ENCODE data around the gene HOXD9.

Gene HOXD9

GRCh38 chr2:176156301-176156806, 33.8 kb downstream of the HOXD9 start:
- Histone ChIP-seq H4K20me1 (ENCODE audit: insufficient read depth, low read length, poor library complexity, severe bottlenecking) (no peaks in the 10 kb centered on the region), H3K4me1 (ENCODE audit: insufficient read depth, low read length, poor library complexity, severe bottlenecking) (no peaks in the 10 kb centered on the region), H3K27me3 (ENCODE audit: insufficient read depth, low read length, poor library complexity, severe bottlenecking) (no peaks in the 10 kb centered on the region), H3K4me2 (ENCODE audit: low read depth, low read length, poor library complexity, severe bottlenecking) (no peak overlapping the region), H3K9ac (ENCODE audit: low read depth, low read length, poor library complexity, severe bottlenecking) (no peak overlapping the region), H3F3A (ENCODE audit: low read depth) (no peaks in the 10 kb centered on the region), H2AFZ (ENCODE audit: low read length) (no peak overlapping the region), H3K79me2 (ENCODE audit: insufficient read depth, low read length) (no peaks in the 10 kb centered on the region), H3K9me3 (ENCODE audit: insufficient read depth, low read depth, low read length) (no peaks in the 10 kb centered on the region), H3K36me3 (ENCODE audit: insufficient read depth, low read length) (no peaks in the 10 kb centered on the region), H3K9me2 (replicated peaks; ENCODE audit: low read depth, low read length) (no peaks in the 10 kb centered on the region), H3K4me3 (ENCODE audit: low read length, poor library complexity, severe bottlenecking) (no peak overlapping the region)
- TF ChIP-seq EZH2phosphoT487 (IDR thresholded peaks at IDR 0.05; ENCODE audit: borderline replicate concordance) (no peak), CTCF (conservative IDR thresholded peaks at IDR 0.05; ENCODE audit: low read length) (no peak)

- H3K36me3 ChIP-seq (ENCODE audit: insufficient read depth, low read length) = no peaks in the 10 kb centered on the region
- no peaks in the 10 kb centered on the region for H3K27me3 ChIP-seq (ENCODE audit: insufficient read depth, low read length, poor library complexity, severe bottlenecking)
- H4K20me1 ChIP-seq (ENCODE audit: insufficient read depth, low read length, poor library complexity, severe bottlenecking) = no peaks in the 10 kb centered on the region
- TF ChIP-seq CTCF (conservative IDR thresholded peaks at IDR 0.05; ENCODE audit: low read length) = no peak
- TF ChIP-seq EZH2phosphoT487 (IDR thresholded peaks at IDR 0.05; ENCODE audit: borderline replicate concordance) = no peak
- H3K9me2 ChIP-seq (replicated peaks; ENCODE audit: low read depth, low read length) = no peaks in the 10 kb centered on the region
- no peaks in the 10 kb centered on the region for H3K9me3 ChIP-seq (ENCODE audit: insufficient read depth, low read depth, low read length)
- no peak within 1 kb of the TSS for H2AFZ ChIP-seq (ENCODE audit: low read length)
- H3K4me2 ChIP-seq (ENCODE audit: low read depth, low read length, poor library complexity, severe bottlenecking) = no peak within 1 kb of the TSS
- no peaks in the 10 kb centered on the region for H3F3A ChIP-seq (ENCODE audit: low read depth)
- H3K9ac ChIP-seq (ENCODE audit: low read depth, low read length, poor library complexity, severe bottlenecking) = no peak within 1 kb of the TSS
- H3K4me1 ChIP-seq (ENCODE audit: insufficient read depth, low read length, poor library complexity, severe bottlenecking) = no peaks in the 10 kb centered on the region
- no peak within 1 kb of the TSS for H3K4me3 ChIP-seq (ENCODE audit: low read length, poor library complexity, severe bottlenecking)
- H3K79me2 ChIP-seq (ENCODE audit: insufficient read depth, low read length) = no peaks in the 10 kb centered on the region
Observed at GRCh38 chr2:176156807-176157498, 34.4 kb downstream of the HOXD9 start, which contains the start of gene HOXD3. HOXD3 (plus strand) TSS chr2:176157307; CDS start chr2:176169115, 11,808 bp downstream.

GRCh38 chr2:176157499-176158185, 35.1 kb downstream of the HOXD9 start:
- Histone ChIP-seq H3K9ac (ENCODE audit: low read depth, low read length, poor library complexity, severe bottlenecking) (no peak overlapping the region), H3K4me3 (ENCODE audit: low read length, poor library complexity, severe bottlenecking) (no peak overlapping the region), H3F3A (ENCODE audit: low read depth) (no peaks in the 10 kb centered on the region), H2AFZ (ENCODE audit: low read length) (no peak overlapping the region), H3K9me2 (replicated peaks; ENCODE audit: low read depth, low read length) (no peaks in the 10 kb centered on the region), H3K4me1 (ENCODE audit: insufficient read depth, low read length, poor library complexity, severe bottlenecking) (no peaks in the 10 kb centered on the region), H3K9me3 (ENCODE audit: insufficient read depth, low read depth, low read length) (no peaks in the 10 kb centered on the region), H3K36me3 (ENCODE audit: insufficient read depth, low read length) (no peaks in the 10 kb centered on the region), H4K20me1 (ENCODE audit: insufficient read depth, low read length, poor library complexity, severe bottlenecking) (no peaks in the 10 kb centered on the region), H3K4me2 (ENCODE audit: low read depth, low read length, poor library complexity, severe bottlenecking) (no peak overlapping the region), H3K79me2 (ENCODE audit: insufficient read depth, low read length) (no peaks in the 10 kb centered on the region), H3K27me3 (ENCODE audit: insufficient read depth, low read length, poor library complexity, severe bottlenecking) (no peaks in the 10 kb centered on the region)
- TF ChIP-seq EZH2phosphoT487 (IDR thresholded peaks at IDR 0.05; ENCODE audit: borderline replicate concordance) (no peak), CTCF (conservative IDR thresholded peaks at IDR 0.05; ENCODE audit: low read length) (no peak)

Measured in Loucy (cell line).